SK-N-SH (cell line): Measurements from ENCODE around the gene QKI. TPM values are rescaled to one million over a fixed set of nuclear protein-coding genes. Genes with fewer than 3 reads are reported as not detected.

Experiments used
- CTCF ChIA-PET: fragments of 300-600, 350-600 bp; formaldehyde crosslinking; extraction: SDS; loops from one replicate; lab custom pipeline; 2021; lab: Yijun Ruan, JAX
- POLR2A ChIA-PET: fragments of 350-600 bp; sonication (Branson Sonifier 250); formaldehyde crosslinking; extraction: SDS; loops from one replicate; lab custom pipeline; 2020; ENCODE audit warnings: antibody characterized with exemption, inconsistent platforms; lab: Yijun Ruan, JAX
- DNase-seq: peaks from one replicate; pipeline ENCODE4 v3.0.0; 2012
- H2AFZ ChIP-seq: fragments of 200-600 bp; sonication (generic); 2 replicates; pipeline ENCODE4 v1.8.1; 2016; ENCODE audit warnings: antibody characterized with exemption, mild to moderate bottlenecking, low read depth
- H3F3A ChIP-seq: fragments of 200-600 bp; sonication (generic); replicated peaks from 2 replicates; pipeline ENCODE3; 2016; ENCODE audit warnings: antibody characterized with exemption, mild to moderate bottlenecking; ENCODE audit not compliant: insufficient read depth
- H3K27ac ChIP-seq, 2 experiments: fragments of 200-500 bp in 1 of 2; fragments of 200-600 bp in 1 of 2; sonication (Bioruptor generic) in 1 of 2; sonication (generic), shearing (Covaris generic) in 1 of 2; 2 replicates each; pipeline versions ENCODE4 v1.5.1 to v1.6.1; 2014 to 2016; ENCODE audit warnings: low read depth in 2 of 2, inconsistent platforms in 1 of 2, low read length in 1 of 2, mild to moderate bottlenecking in 1 of 2, mixed read lengths in 1 of 2
- H3K27me3 ChIP-seq: fragments of 200-600 bp; sonication (generic), shearing (Covaris generic); 2 replicates; pipeline ENCODE4 v1.6.1; 2016; ENCODE audit warnings: mixed run types; ENCODE audit not compliant: insufficient read depth
- H3K36me3 ChIP-seq, 2 experiments: fragments of 200-500 bp in 1 of 2; fragments of 200-600 bp in 1 of 2; sonication (Bioruptor generic) in 1 of 2; sonication (generic) in 1 of 2; replicated peaks in 1 of 2; 2 replicates each; pipeline versions ENCODE3 to v1.5.1; 2014 to 2016; ENCODE audit warnings: low read length in 1 of 2, mild to moderate bottlenecking in 1 of 2; ENCODE audit not compliant: insufficient read depth in 2 of 2, control insufficient read depth in 1 of 2
- H3K4me1 ChIP-seq, 2 experiments: fragments of 200-500 bp in 1 of 2; fragments of 200-600 bp in 1 of 2; sonication (Bioruptor generic) in 1 of 2; sonication (generic), shearing (Covaris generic) in 1 of 2; 2 replicates each; pipeline versions ENCODE4 v1.5.1 to v1.6.1; 2014 to 2016; ENCODE audit warnings: low read depth in 1 of 2, low read length in 1 of 2, mixed run types in 1 of 2; ENCODE audit not compliant: insufficient read depth in 2 of 2, control insufficient read depth in 1 of 2
- H3K4me2 ChIP-seq: fragments of 200-600 bp; sonication (generic), shearing (Covaris generic); 2 replicates; pipeline ENCODE4 v1.6.1; 2017; ENCODE audit warnings: mixed run types
- H3K4me3 ChIP-seq, 2 experiments: fragments of 200-500 bp in 1 of 2; fragments of 200-600 bp in 1 of 2; sonication (Bioruptor generic) in 1 of 2; sonication (generic), shearing (Covaris generic) in 1 of 2; 2 replicates each; pipeline versions ENCODE4 v1.5.1 to v1.8.1; 2014 to 2016; ENCODE audit warnings: low read depth in 2 of 2, inconsistent platforms in 1 of 2, low read length in 1 of 2, mild to moderate bottlenecking in 1 of 2, mixed read lengths in 1 of 2, moderate library complexity in 1 of 2
- H3K79me2 ChIP-seq: fragments of 200-600 bp; sonication (generic); 2 replicates; pipeline ENCODE4 v1.8.1; 2017; ENCODE audit warnings: mild to moderate bottlenecking; ENCODE audit not compliant: insufficient read depth
- H3K9ac ChIP-seq: fragments of 200-600 bp; sonication (generic); 2 replicates; pipeline ENCODE4 v1.6.1; 2017; ENCODE audit warnings: mixed run types
- H3K9me2 ChIP-seq: fragments of 200-600 bp; sonication (generic); 2 replicates; pipeline ENCODE4 v1.6.1; 2017; ENCODE audit warnings: mixed run types
- H3K9me3 ChIP-seq: fragments of 200-600 bp; sonication (generic); 2 replicates; pipeline ENCODE4 v1.6.1; 2017; ENCODE audit warnings: mixed run types, mild to moderate bottlenecking, moderate library complexity
- H4K20me1 ChIP-seq: fragments of 200-600 bp; sonication (generic); 2 replicates; pipeline ENCODE4 v1.6.1; 2017; ENCODE audit warnings: mild to moderate bottlenecking, mixed run types; ENCODE audit not compliant: insufficient read depth
- EZH2phosphoT487 ChIP-seq: fragments of 200-600 bp; sonication (generic); IDR thresholded peaks from 2 replicates; pipeline ENCODE4 v1.6.1; 2017; ENCODE audit warnings: low read depth, mixed run types, mild to moderate bottlenecking, antibody characterized with exemption, moderate library complexity, borderline replicate concordance
- FOXJ3 ChIP-seq: sonication (generic); formaldehyde crosslinking; IDR thresholded peaks from 2 replicates; pipeline ENCODE4 v1.5.1; 2020; ENCODE audit warnings: mild to moderate bottlenecking, missing genetic modification reagents
- FOXM1 ChIP-seq: IDR thresholded peaks from 2 replicates; pipeline ENCODE4 v1.4.0; 2012; ENCODE audit warnings: low read depth, mild to moderate bottlenecking
- GABPA ChIP-seq: IDR thresholded peaks from 2 replicates; pipeline ENCODE4 v1.4.0; 2012; ENCODE audit warnings: low read depth, mild to moderate bottlenecking
- GATA2 ChIP-seq: sonication (generic); formaldehyde crosslinking; IDR thresholded peaks from 2 replicates; pipeline ENCODE4 v1.5.0; 2020; ENCODE audit warnings: mild to moderate bottlenecking, missing genetic modification reagents
- JUND ChIP-seq: IDR thresholded peaks from 2 replicates; pipeline ENCODE4 v1.4.0; 2012
- MXI1 ChIP-seq: IDR thresholded peaks from 2 replicates; pipeline ENCODE4 v1.6.1; 2012; ENCODE audit warnings: mild to moderate bottlenecking, low read depth, low read length, improper control_type of control experiment
- NFIC ChIP-seq: IDR thresholded peaks from 2 replicates; pipeline ENCODE4 v1.4.0; 2012; ENCODE audit warnings: borderline replicate concordance
- NRF1 ChIP-seq: IDR thresholded peaks from 2 replicates; pipeline ENCODE4 v1.6.1; 2012; ENCODE audit warnings: low read depth, mild to moderate bottlenecking, low read length
- POLR2AphosphoS5 ChIP-seq: IDR thresholded peaks from 2 replicates; pipeline ENCODE4 v1.6.1; 2012; ENCODE audit warnings: low read depth, low read length
- RAD21 ChIP-seq: IDR thresholded peaks from 2 replicates; pipeline ENCODE4 v1.6.1; 2012; ENCODE audit warnings: mild to moderate bottlenecking, low read length
- RFX5 ChIP-seq: IDR thresholded peaks from 2 replicates; pipeline ENCODE4 v1.6.1; 2012; ENCODE audit warnings: mild to moderate bottlenecking, improper control_type of control experiment, low read length
- RXRA ChIP-seq: IDR thresholded peaks from 2 replicates; pipeline ENCODE4 v1.4.0; 2012; ENCODE audit warnings: low read depth, mild to moderate bottlenecking, borderline replicate concordance
- TAF1 ChIP-seq: IDR thresholded peaks from 2 replicates; pipeline ENCODE4 v1.6.1; 2012; ENCODE audit warnings: low read depth, mild to moderate bottlenecking, low read length, moderate library complexity, borderline replicate concordance
- TEAD4 ChIP-seq: IDR thresholded peaks from 2 replicates; pipeline ENCODE4 v1.4.0; 2012; ENCODE audit warnings: mild to moderate bottlenecking, borderline replicate concordance; ENCODE audit not compliant: insufficient read depth
- WGBS: methylation state at CpG from one replicate; pipeline ENCODE4 v1.1.6; 2017; ENCODE audit warnings: low lambda C conversion rate; 5-methylcytosine and 5-hydroxymethylcytosine counted together
- polyA plus RNA-seq, 3 experiments: library from polyadenylated mRNA; depleted of rRNA; stranded (reverse); fragments of >200 nt; gene quantifications; 2 replicates each; pipeline ENCODE4 v1.2.3, GENCODE V29; 2012
- TF ChIP-seq, protein P1 (sequence below): fragments of 150-350 bp; IDR thresholded peaks from 2 replicates; pipeline ENCODE4 v1.6.1; 2017; ENCODE audit warnings: antibody characterized with exemption, low read length, low read depth, borderline replicate concordance
- TF ChIP-seq, protein P2 (sequence below): IDR thresholded peaks from 2 replicates; pipeline ENCODE4 v1.4.0; 2012; ENCODE audit warnings: low read depth, borderline replicate concordance
- TF ChIP-seq, protein P3 (sequence below): IDR thresholded peaks from 2 replicates; pipeline ENCODE4 v1.4.0; 2012; ENCODE audit warnings: low read depth
- TF ChIP-seq, protein P4 (sequence below): IDR thresholded peaks from 2 replicates; pipeline ENCODE4 v1.4.0; 2012; ENCODE audit warnings: low read depth, borderline replicate concordance

QKI gene
- polyA plus RNA-seq, 1 of the 3 experiments (the other 2 are of a cell fraction) = 51.1 TPM

DNA sequence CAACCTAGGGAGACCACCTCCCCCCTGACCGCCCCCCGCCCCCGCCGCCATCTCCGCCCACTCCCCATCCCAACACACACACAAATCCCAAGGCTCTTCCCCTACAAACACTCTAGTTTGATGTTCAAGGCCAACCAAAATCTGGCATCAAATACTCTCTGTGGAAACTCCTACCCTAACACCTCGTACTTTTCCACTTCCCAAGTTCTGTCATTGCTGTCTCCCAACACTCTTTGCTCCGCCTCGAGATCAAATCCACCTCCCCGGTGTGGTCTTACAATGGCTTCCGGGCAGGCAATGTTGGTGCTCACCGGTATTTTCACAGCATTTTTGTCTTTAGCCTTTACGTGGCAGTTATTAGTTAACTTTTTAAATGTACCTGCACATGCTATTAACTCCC lies 4.8 kb upstream of the QKI start:
- Histone ChIP-seq H3K4me2 (no peak overlapping the region), H3K27ac (no peak overlapping the region), H3F3A (peaks cover 9% of the 10 kb centered on the region), H3K4me1 (peaks cover 0 to 9% of the 10 kb centered on the region in 2 experiments; a peak in 2 of 4 replicates), H3K4me3 (no peak overlapping the region), H3K27me3 (no peaks in the 10 kb centered on the region), H3K36me3 (no peaks in the 10 kb centered on the region), H3K9me3 (no peaks in the 10 kb centered on the region), H3K9me2 (no peaks in the 10 kb centered on the region), H3K9ac (no peak overlapping the region)
- POLR2A ChIA-PET = no interaction called here
- 94% methylated on average over 12 of the region's 12 CpGs for WGBS
- CTCF ChIA-PET = no interaction called here
- DNase-seq = no peak
- TF ChIP-seq, protein P1, sequence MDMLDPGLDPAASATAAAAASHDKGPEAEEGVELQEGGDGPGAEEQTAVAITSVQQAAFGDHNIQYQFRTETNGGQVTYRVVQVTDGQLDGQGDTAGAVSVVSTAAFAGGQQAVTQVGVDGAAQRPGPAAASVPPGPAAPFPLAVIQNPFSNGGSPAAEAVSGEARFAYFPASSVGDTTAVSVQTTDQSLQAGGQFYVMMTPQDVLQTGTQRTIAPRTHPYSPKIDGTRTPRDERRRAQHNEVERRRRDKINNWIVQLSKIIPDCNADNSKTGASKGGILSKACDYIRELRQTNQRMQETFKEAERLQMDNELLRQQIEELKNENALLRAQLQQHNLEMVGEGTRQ = no peak
- no peak for TF ChIP-seq POLR2AphosphoS5
- TF ChIP-seq TEAD4 = no peak
- no peak for TF ChIP-seq RXRA
- TF ChIP-seq GATA2 (CRISPR knock-in tag) = no peak
- TF ChIP-seq FOXM1 = no peak
- TF ChIP-seq, protein P2, sequence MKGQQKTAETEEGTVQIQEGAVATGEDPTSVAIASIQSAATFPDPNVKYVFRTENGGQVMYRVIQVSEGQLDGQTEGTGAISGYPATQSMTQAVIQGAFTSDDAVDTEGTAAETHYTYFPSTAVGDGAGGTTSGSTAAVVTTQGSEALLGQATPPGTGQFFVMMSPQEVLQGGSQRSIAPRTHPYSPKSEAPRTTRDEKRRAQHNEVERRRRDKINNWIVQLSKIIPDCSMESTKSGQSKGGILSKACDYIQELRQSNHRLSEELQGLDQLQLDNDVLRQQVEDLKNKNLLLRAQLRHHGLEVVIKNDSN = no peak
- no peak for TF ChIP-seq TAF1
- TF ChIP-seq GABPA = no peak
- TF ChIP-seq, all 33 proteins: peak for 0
- no peaks in the 10 kb centered on the region for H4K20me1 ChIP-seq
- no peaks in the 10 kb centered on the region for H3K79me2 ChIP-seq
- H2AFZ ChIP-seq = no peak overlapping the region

GRCh38 chr6:163412341-163412740 lies 2.2 kb upstream of the QKI start:
- Histone ChIP-seq H4K20me1 (peaks cover 5% of the 10 kb centered on the region), H3K27ac (peak overlapping the region; percentile 89 to 95; a peak in 3 of 4 replicates), H3F3A (peaks cover 14% of the 10 kb centered on the region), H3K9me2 (no peaks in the 10 kb centered on the region), H3K79me2 (peaks cover 22% of the 10 kb centered on the region), H3K4me1 (peaks cover 0 to 1% of the 10 kb centered on the region in 2 experiments; a peak in 1 of 4 replicates), H3K27me3 (no peaks in the 10 kb centered on the region), H3K9me3 (no peaks in the 10 kb centered on the region), H3K4me3 (peak overlapping the region; percentile 72 to 89), H2AFZ (0 out of 2 replicates have a peak overlapping the region, but pooled peaks have one; percentile 79), H3K36me3 (no peaks in the 10 kb centered on the region), H3K9ac (peak overlapping the region; percentile 87; the same call in 1 of the 2 replicates), H3K4me2 (peak overlapping the region; percentile 88)
- no peak for TF ChIP-seq RFX5
- no peak for TF ChIP-seq FOXJ3 (CRISPR knock-in tag)
- TF ChIP-seq, protein P3, sequence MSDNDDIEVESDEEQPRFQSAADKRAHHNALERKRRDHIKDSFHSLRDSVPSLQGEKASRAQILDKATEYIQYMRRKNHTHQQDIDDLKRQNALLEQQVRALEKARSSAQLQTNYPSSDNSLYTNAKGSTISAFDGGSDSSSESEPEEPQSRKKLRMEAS = no peak
- TF ChIP-seq, protein P1 = no peak
- no peak for TF ChIP-seq MXI1
- TF ChIP-seq EZH2phosphoT487 = no peak
- TF ChIP-seq, protein P4, sequence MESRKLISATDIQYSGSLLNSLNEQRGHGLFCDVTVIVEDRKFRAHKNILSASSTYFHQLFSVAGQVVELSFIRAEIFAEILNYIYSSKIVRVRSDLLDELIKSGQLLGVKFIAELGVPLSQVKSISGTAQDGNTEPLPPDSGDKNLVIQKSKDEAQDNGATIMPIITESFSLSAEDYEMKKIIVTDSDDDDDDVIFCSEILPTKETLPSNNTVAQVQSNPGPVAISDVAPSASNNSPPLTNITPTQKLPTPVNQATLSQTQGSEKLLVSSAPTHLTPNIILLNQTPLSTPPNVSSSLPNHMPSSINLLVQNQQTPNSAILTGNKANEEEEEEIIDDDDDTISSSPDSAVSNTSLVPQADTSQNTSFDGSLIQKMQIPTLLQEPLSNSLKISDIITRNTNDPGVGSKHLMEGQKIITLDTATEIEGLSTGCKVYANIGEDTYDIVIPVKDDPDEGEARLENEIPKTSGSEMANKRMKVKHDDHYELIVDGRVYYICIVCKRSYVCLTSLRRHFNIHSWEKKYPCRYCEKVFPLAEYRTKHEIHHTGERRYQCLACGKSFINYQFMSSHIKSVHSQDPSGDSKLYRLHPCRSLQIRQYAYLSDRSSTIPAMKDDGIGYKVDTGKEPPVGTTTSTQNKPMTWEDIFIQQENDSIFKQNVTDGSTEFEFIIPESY = no peak
- TF ChIP-seq RAD21 = no peak
- no peak for TF ChIP-seq NFIC
- no peak for TF ChIP-seq NRF1
- no peak for TF ChIP-seq JUND
- peak; percentile 40 for DNase-seq
- WGBS = 14% methylated on average over 1 of the region's 1 CpG
- ChIA-PET CTCF (no interaction called here), POLR2A (no interaction called here)
